Mucosa of stomach (tissue), 1 donor: ENCODE results near the gene RETREG1.

Experiments used
- H3K27me3 ChIP-seq: one replicate; pipeline ENCODE4 v1.7.0; 2013; ENCODE audit warnings: mild to moderate bottlenecking, low read length; ENCODE audit not compliant: control insufficient read depth, insufficient read depth
- H3K36me3 ChIP-seq: one replicate; pipeline ENCODE4 v1.7.0; 2013; ENCODE audit warnings: low read length; ENCODE audit not compliant: control insufficient read depth, insufficient read depth
- H3K4me1 ChIP-seq: one replicate; pipeline ENCODE4 v1.7.0; 2013; ENCODE audit warnings: mild to moderate bottlenecking, low read length; ENCODE audit not compliant: control insufficient read depth, insufficient read depth
- H3K4me3 ChIP-seq: one replicate; pipeline ENCODE4 v1.7.0; 2013; ENCODE audit warnings: low read length
- H3K9ac ChIP-seq: one replicate; pipeline ENCODE4 v1.7.0; 2013; ENCODE audit warnings: mild to moderate bottlenecking, low read length, moderate library complexity
- H3K9me3 ChIP-seq: one replicate; pipeline ENCODE4 v1.7.0; 2013; ENCODE audit warnings: mild to moderate bottlenecking, low read length, moderate library complexity; ENCODE audit not compliant: control insufficient read depth
- donor health status: Pancreatic carcinoma.

The RETREG1 gene

GRCh38 chr5:16574789-16575721 is 41.7 kb downstream of the RETREG1 start:
- H3K36me3 ChIP-seq: no peaks in the 10 kb centered on the region
- H3K27me3 ChIP-seq: no peaks in the 10 kb centered on the region
- no peak overlapping the region for H3K4me3 ChIP-seq
- H3K9ac ChIP-seq: no peak overlapping the region
- peaks cover 11% of the 10 kb centered on the region for H3K4me1 ChIP-seq
- H3K9me3 ChIP-seq: no peaks in the 10 kb centered on the region

GRCh38 chr5:16573401-16573800 is 43.4 kb downstream of the RETREG1 start:
- H3K36me3 ChIP-seq: no peaks in the 10 kb centered on the region
- no peak overlapping the region for H3K9ac ChIP-seq
- H3K27me3 ChIP-seq: no peaks in the 10 kb centered on the region
- H3K4me1 ChIP-seq: peaks cover 11% of the 10 kb centered on the region
- no peak overlapping the region for H3K4me3 ChIP-seq
- H3K9me3 ChIP-seq: no peaks in the 10 kb centered on the region

- no peaks in the 10 kb centered on the region for H3K36me3 ChIP-seq
- H3K9me3 ChIP-seq: no peaks in the 10 kb centered on the region
- no peak overlapping the region for H3K9ac ChIP-seq
- peaks cover 11% of the 10 kb centered on the region for H3K4me1 ChIP-seq
- H3K27me3 ChIP-seq: no peaks in the 10 kb centered on the region
- no peak overlapping the region for H3K4me3 ChIP-seq
Observed at GRCh38 chr5:16572289-16573015, 44.3 kb downstream of the RETREG1 start.

- Histone ChIP-seq H3K9me3 (no peaks in the 10 kb centered on the region), H3K4me3 (no peak overlapping the region), H3K4me1 (peaks cover 11% of the 10 kb centered on the region), H3K9ac (no peak overlapping the region), H3K27me3 (no peaks in the 10 kb centered on the region), H3K36me3 (no peaks in the 10 kb centered on the region)
Observed at GRCh38 chr5:16571016-16571415, 45.8 kb downstream of the RETREG1 start.

- no peak overlapping the region for H3K9ac ChIP-seq
- no peaks in the 10 kb centered on the region for H3K9me3 ChIP-seq
- no peak overlapping the region for H3K4me3 ChIP-seq
- no peaks in the 10 kb centered on the region for H3K27me3 ChIP-seq
- peaks cover 11% of the 10 kb centered on the region for H3K4me1 ChIP-seq
- H3K36me3 ChIP-seq: no peaks in the 10 kb centered on the region
Observed at GRCh38 chr5:16570121-16570815, 46.5 kb downstream of the RETREG1 start.

GRCh38 chr5:16568875-16569580 is 47.8 kb downstream of the RETREG1 start:
- Histone ChIP-seq H3K9me3 (no peaks in the 10 kb centered on the region), H3K4me1 (peaks cover 6% of the 10 kb centered on the region), H3K27me3 (no peaks in the 10 kb centered on the region), H3K4me3 (no peak overlapping the region), H3K9ac (no peak overlapping the region), H3K36me3 (no peaks in the 10 kb centered on the region)

- Histone ChIP-seq H3K4me1 (no peaks in the 10 kb centered on the region), H3K9ac (no peak overlapping the region), H3K36me3 (no peaks in the 10 kb centered on the region), H3K9me3 (no peaks in the 10 kb centered on the region), H3K27me3 (no peaks in the 10 kb centered on the region), H3K4me3 (no peak overlapping the region)
Observed at GRCh38 chr5:16567365-16567764, 49.4 kb downstream of the RETREG1 start.

- Histone ChIP-seq H3K4me1 (no peaks in the 10 kb centered on the region), H3K9me3 (no peaks in the 10 kb centered on the region), H3K36me3 (no peaks in the 10 kb centered on the region), H3K9ac (no peak overlapping the region), H3K27me3 (no peaks in the 10 kb centered on the region), H3K4me3 (no peak overlapping the region)
Observed at GRCh38 chr5:16565118-16565517, 51.7 kb downstream of the RETREG1 start.

- Histone ChIP-seq H3K4me1 (no peaks in the 10 kb centered on the region), H3K9me3 (no peaks in the 10 kb centered on the region), H3K4me3 (no peak overlapping the region), H3K27me3 (no peaks in the 10 kb centered on the region), H3K9ac (no peak overlapping the region), H3K36me3 (no peaks in the 10 kb centered on the region)
Observed at GRCh38 chr5:16564248-16564867, 52.4 kb downstream of the RETREG1 start.

- Histone ChIP-seq H3K27me3 (no peaks in the 10 kb centered on the region), H3K9ac (no peak overlapping the region), H3K4me3 (no peak overlapping the region), H3K36me3 (no peaks in the 10 kb centered on the region), H3K9me3 (no peaks in the 10 kb centered on the region), H3K4me1 (no peaks in the 10 kb centered on the region)
Observed at GRCh38 chr5:16563686-16564085, 53.1 kb downstream of the RETREG1 start.

GRCh38 chr5:16561660-16562059 is 55.1 kb downstream of the RETREG1 start:
- Histone ChIP-seq H3K27me3 (no peaks in the 10 kb centered on the region), H3K9ac (no peak overlapping the region), H3K4me1 (no peaks in the 10 kb centered on the region), H3K4me3 (no peak overlapping the region), H3K36me3 (no peaks in the 10 kb centered on the region), H3K9me3 (no peaks in the 10 kb centered on the region)
